ENCODE data around the gene MKKS. TPM values are rescaled to one million over a fixed set of nuclear protein-coding genes. Genes with fewer than 3 reads are reported as not detected.

MKKS gene
- total and polyA plus RNA-seq, 2 donors (not counting 1 experiment from before 2014, with no cell fraction given) = 6.0 to 12.6 TPM

GRCh38 chr20:10429443-10429981, 4.5 kb downstream of the MKKS start:
- no peak overlapping the region for H3K27ac ChIP-seq (ENCODE audit: low read length in 2 of 2)
- H3K4me3 Mint-ChIP-seq = no peak overlapping the region
- no peak overlapping the region for H3K9ac ChIP-seq (ENCODE audit: low read length)
- H3K79me2 ChIP-seq (ENCODE audit: control insufficient read depth, insufficient read depth, low read length) = peaks cover 15% of the 10 kb centered on the region
- H3K9me3 Mint-ChIP-seq (ENCODE audit: insufficient read depth) = no peaks in the 10 kb centered on the region
- ChIA-PET CTCF (interaction anchor here (0.7 to 1.1 kb wide), 2 partner anchors 339 to 451 kb away, joined by 3 to 7 read pairs; no protein-coding TSS in a partner anchor), POLR2A (no interaction called here)
- WGBS (ENCODE audit: insufficient coverage) = 100% methylated on average over 3 of the region's 5 CpGs
- intact Hi-C loops (cut with micrococcal nuclease) = no loop called here
- H3K4me2 ChIP-seq (replicated peaks; ENCODE audit: low read depth, low read length, poor library complexity, severe bottlenecking) = no peak overlapping the region
- TF ChIP-seq EZH2 (IDR thresholded peaks at IDR 0.05; ENCODE audit: borderline replicate concordance, insufficient read depth, low read depth, low read length, poor library complexity, severe bottlenecking) = no peak
- TF ChIP-seq, protein P1, sequence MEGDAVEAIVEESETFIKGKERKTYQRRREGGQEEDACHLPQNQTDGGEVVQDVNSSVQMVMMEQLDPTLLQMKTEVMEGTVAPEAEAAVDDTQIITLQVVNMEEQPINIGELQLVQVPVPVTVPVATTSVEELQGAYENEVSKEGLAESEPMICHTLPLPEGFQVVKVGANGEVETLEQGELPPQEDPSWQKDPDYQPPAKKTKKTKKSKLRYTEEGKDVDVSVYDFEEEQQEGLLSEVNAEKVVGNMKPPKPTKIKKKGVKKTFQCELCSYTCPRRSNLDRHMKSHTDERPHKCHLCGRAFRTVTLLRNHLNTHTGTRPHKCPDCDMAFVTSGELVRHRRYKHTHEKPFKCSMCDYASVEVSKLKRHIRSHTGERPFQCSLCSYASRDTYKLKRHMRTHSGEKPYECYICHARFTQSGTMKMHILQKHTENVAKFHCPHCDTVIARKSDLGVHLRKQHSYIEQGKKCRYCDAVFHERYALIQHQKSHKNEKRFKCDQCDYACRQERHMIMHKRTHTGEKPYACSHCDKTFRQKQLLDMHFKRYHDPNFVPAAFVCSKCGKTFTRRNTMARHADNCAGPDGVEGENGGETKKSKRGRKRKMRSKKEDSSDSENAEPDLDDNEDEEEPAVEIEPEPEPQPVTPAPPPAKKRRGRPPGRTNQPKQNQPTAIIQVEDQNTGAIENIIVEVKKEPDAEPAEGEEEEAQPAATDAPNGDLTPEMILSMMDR (IDR thresholded peaks at IDR 0.05) = no peak
- H3K27me3 Mint-ChIP-seq = no peaks in the 10 kb centered on the region
- ATAC-seq (ENCODE audit: low read depth) (no peak), DNase-seq (no peak)
- H4K20me1 ChIP-seq (ENCODE audit: control insufficient read depth, insufficient read depth, low read length, poor library complexity, severe bottlenecking) = peaks cover 32% of the 10 kb centered on the region
- peaks cover 4 to 7% of the 10 kb centered on the region in 2 donors for H3K4me1 ChIP-seq (ENCODE audit: control insufficient read depth in 2 of 2, insufficient read depth in 2 of 2, low read length in 2 of 2)
- no peak overlapping the region for H3K4me3 ChIP-seq (ENCODE audit: control extremely low read depth in 1 of 5, extremely low read depth in 1 of 5, insufficient read depth in 1 of 5, low read depth in 2 of 5, low read length in 4 of 5)
- no peaks in the 10 kb centered on the region for H3K9me3 ChIP-seq (ENCODE audit: control extremely low read depth in 1 of 3, control insufficient read depth in 2 of 3, insufficient read depth in 1 of 3, low read length in 2 of 3)
- no peaks in the 10 kb centered on the region for H3K27me3 ChIP-seq (replicated peaks in 1 of 4; ENCODE audit: control extremely low read depth in 1 of 4, control insufficient read depth in 3 of 4, insufficient read depth in 4 of 4, low read length in 3 of 4)
- no peak overlapping the region for H2AFZ ChIP-seq (ENCODE audit: insufficient read depth, low read depth, low read length, poor library complexity, severe bottlenecking)
- H3K36me3 ChIP-seq (replicated peaks in 1 of 2; ENCODE audit: control extremely low read depth in 1 of 2, control insufficient read depth in 1 of 2, extremely low read depth in 1 of 2, insufficient read depth in 2 of 2, low read length in 1 of 2) = no peaks in the 10 kb centered on the region
- H3K27ac Mint-ChIP-seq = peak overlapping the region; percentile 2
- peaks cover 42% of the 10 kb centered on the region for H3K4me1 Mint-ChIP-seq

DNA sequence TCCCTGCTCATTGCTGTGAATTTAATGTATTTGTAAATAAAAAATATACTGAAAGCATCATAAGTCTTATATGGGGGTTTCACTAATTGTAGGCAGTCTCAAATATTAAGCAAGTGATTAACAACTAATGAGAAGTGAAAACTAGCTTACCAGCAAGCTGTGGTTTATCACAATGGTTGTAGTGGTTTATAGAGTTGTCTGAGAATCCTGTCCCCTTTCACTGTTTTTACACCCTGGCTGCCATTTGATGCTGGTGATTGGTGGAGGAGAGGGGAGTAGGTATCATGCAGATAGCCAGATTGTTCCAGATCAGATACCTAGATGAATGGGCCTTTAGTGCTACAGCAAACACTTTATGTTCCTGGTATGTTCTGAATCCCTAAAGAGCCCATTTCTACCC, 6.0 kb downstream of the MKKS start:
- Mint-ChIP-seq H3K9me3 (ENCODE audit: insufficient read depth) (no peaks in the 10 kb centered on the region), H3K4me1 (peaks cover 36% of the 10 kb centered on the region), H3K4me3 (no peak overlapping the region), H3K27me3 (no peaks in the 10 kb centered on the region), H3K27ac (no peak overlapping the region)
- H3K9me3 ChIP-seq (ENCODE audit: control extremely low read depth in 1 of 3, control insufficient read depth in 2 of 3, insufficient read depth in 1 of 3, low read length in 2 of 3) = no peaks in the 10 kb centered on the region
- POLR2A ChIA-PET = no interaction called here
- no peak overlapping the region for H3K4me2 ChIP-seq (replicated peaks; ENCODE audit: low read depth, low read length, poor library complexity, severe bottlenecking)
- CTCF ChIA-PET = interaction anchor here (0.8 to 4.4 kb wide), 8 partner anchors 8 to 450 kb away, joined by 3 to 39 read pairs (median 4); partner anchors contain the start of genes MKKS and SLX4IP
- intact Hi-C loops (cut with micrococcal nuclease) = no loop called here
- no peak overlapping the region for H3K9ac ChIP-seq (ENCODE audit: low read length)
- H4K20me1 ChIP-seq (ENCODE audit: control insufficient read depth, insufficient read depth, low read length, poor library complexity, severe bottlenecking) = peaks cover 32% of the 10 kb centered on the region
- H3K4me1 ChIP-seq (ENCODE audit: control insufficient read depth in 2 of 2, insufficient read depth in 2 of 2, low read length in 2 of 2) = peaks cover under 1% of the 10 kb centered on the region in 2 donors
- TF ChIP-seq, protein P1 (IDR thresholded peaks at IDR 0.05) = no peak
- TF ChIP-seq EZH2 (IDR thresholded peaks at IDR 0.05; ENCODE audit: borderline replicate concordance, insufficient read depth, low read depth, low read length, poor library complexity, severe bottlenecking) = no peak
- no peak overlapping the region for H2AFZ ChIP-seq (ENCODE audit: insufficient read depth, low read depth, low read length, poor library complexity, severe bottlenecking)
- H3K79me2 ChIP-seq (ENCODE audit: control insufficient read depth, insufficient read depth, low read length) = peaks cover 17% of the 10 kb centered on the region
- no peak overlapping the region for H3K4me3 ChIP-seq (ENCODE audit: control extremely low read depth in 1 of 5, extremely low read depth in 1 of 5, insufficient read depth in 1 of 5, low read depth in 2 of 5, low read length in 4 of 5)
- no peak overlapping the region for H3K27ac ChIP-seq (ENCODE audit: low read length in 2 of 2)
- no peaks in the 10 kb centered on the region for H3K27me3 ChIP-seq (replicated peaks in 1 of 4; ENCODE audit: control extremely low read depth in 1 of 4, control insufficient read depth in 3 of 4, insufficient read depth in 4 of 4, low read length in 3 of 4)
- no peaks in the 10 kb centered on the region for H3K36me3 ChIP-seq (replicated peaks in 1 of 2; ENCODE audit: control extremely low read depth in 1 of 2, control insufficient read depth in 1 of 2, extremely low read depth in 1 of 2, insufficient read depth in 2 of 2, low read length in 1 of 2)
- ATAC-seq (ENCODE audit: low read depth) (no peak), DNase-seq (no peak)
